Measurements from ENCODE around the gene SIDT2. TPM values are rescaled to one million over a fixed set of nuclear protein-coding genes. Genes with fewer than 3 reads are reported as not detected.

SIDT2 gene
- total and polyA plus RNA-seq, 2 donors (not counting 3 experiments of a cell fraction or from before 2014, with no cell fraction given) = 28.7 to 34.5 TPM

DNA sequence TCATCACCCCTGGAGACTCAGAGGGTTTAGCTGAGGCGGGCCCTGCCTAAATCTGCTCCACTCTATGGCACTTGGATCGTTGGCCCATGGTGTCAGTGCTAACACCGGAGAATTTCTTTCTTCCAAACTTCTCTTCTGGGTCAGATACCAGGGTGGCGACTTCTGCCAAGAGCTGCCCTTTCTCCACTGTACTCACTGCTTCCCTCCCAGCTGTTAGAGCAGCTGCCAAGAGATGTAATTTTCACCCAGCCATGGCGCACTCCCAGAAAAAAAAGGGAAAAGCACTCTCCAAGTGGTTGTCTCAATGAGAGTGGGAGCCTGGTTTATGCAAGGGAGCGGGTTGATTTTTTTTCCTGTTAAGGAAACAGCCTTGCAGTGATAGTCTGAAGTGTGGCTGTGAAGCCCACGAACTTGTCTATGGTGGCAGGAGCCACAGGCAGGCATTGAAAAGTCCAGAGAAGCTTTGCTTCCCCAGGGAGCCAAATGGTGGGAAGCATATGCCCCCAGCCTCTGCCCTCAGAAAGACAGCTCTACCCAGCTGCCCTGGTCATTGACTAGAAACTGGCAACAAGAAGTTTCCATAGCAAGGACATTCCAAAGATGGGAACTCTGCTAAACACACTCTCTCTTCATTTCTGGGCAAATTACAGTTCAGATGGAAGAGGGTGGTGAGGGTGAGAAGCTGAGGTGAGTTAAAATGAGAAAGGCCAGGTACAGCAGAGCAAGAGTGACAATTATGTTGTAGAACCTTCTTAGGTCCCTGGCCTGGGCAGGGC lies 42.6 kb downstream of the SIDT2 start:
- FAIRE-seq (no peak), DNase-seq (ENCODE audit: low read depth, low spot score) (no peak)
- Histone ChIP-seq H3K9ac (replicated peaks; ENCODE audit: extremely low read depth, insufficient read depth, low read length) (no peak overlapping the region), H2AFZ (ENCODE audit: low read depth, low read length) (no peak overlapping the region), H3K4me3 (replicated peaks in 1 of 3; ENCODE audit: insufficient read depth in 1 of 3, low read depth in 1 of 3, low read length in 3 of 3) (no peak overlapping the region), H3K36me3 (ENCODE audit: control insufficient read depth in 2 of 2, extremely low read depth in 1 of 2, insufficient read depth in 2 of 2, low read length in 2 of 2) (peaks cover 0 to 28% of the 10 kb centered on the region in 2 experiments), H3K27ac (ENCODE audit: insufficient read depth, low read depth, low read length) (no peak overlapping the region), H3K27me3 (ENCODE audit: control insufficient read depth in 2 of 2, insufficient read depth in 2 of 2, low read length in 2 of 2) (no peaks in the 10 kb centered on the region), H3K4me1 (ENCODE audit: control insufficient read depth, extremely low read depth, insufficient read depth, low read length) (peaks cover 11% of the 10 kb centered on the region), H3K9me3 (replicated peaks; ENCODE audit: control insufficient read depth, insufficient read depth, low read length) (no peaks in the 10 kb centered on the region), H4K20me1 (replicated peaks; ENCODE audit: control insufficient read depth, extremely low read depth, insufficient read depth, low read length) (no peaks in the 10 kb centered on the region), H3K4me2 (ENCODE audit: insufficient read depth, low read length) (no peak overlapping the region), H3K9me1 (replicated peaks; ENCODE audit: control insufficient read depth, extremely low read depth, insufficient read depth, low read length) (no peaks in the 10 kb centered on the region), H3K79me2 (ENCODE audit: control insufficient read depth, insufficient read depth, low read length) (no peaks in the 10 kb centered on the region)
- dilution Hi-C loops (cut with MboI; ENCODE audit: extremely low pct_ligation_motif_present, low sequenced_read_pairs) = no loop called here
- CTCF ChIA-PET = interaction anchor here (0.8 to 3.4 kb wide), 8 partner anchors 9 to 489 kb away, joined by 3 to 16 read pairs (median 3); partner anchors contain the start of genes APOA5, PCSK7, RNF214 and SIDT2
- intact Hi-C loops (cut with micrococcal nuclease) = no loop called here
- POLR2A ChIA-PET = no interaction called here
- BruUV-seq (replicated peaks) = no TSS peak
- TF ChIP-seq JUN (IDR thresholded peaks at IDR 0.05; ENCODE audit: borderline replicate concordance, insufficient read depth, insufficient read length, low read depth) (no peak), EZH2 (IDR thresholded peaks at IDR 0.05; ENCODE audit: borderline replicate concordance, low read depth, low read length, severe bottlenecking) (no peak), GATA2 (IDR thresholded peaks at IDR 0.05; ENCODE audit: insufficient read depth, insufficient read length, low read depth, low read length) (no peak), MYC (IDR thresholded peaks at IDR 0.05; ENCODE audit: low read depth, low read length) (no peak), POLR2AphosphoS5 (IDR thresholded peaks at IDR 0.05; ENCODE audit: insufficient read depth, low read depth, low read length) (no peak), FOS (IDR thresholded peaks at IDR 0.05; ENCODE audit: borderline replicate concordance, insufficient read depth, low read length) (no peak), POLR2A (IDR thresholded peaks at IDR 0.05; ENCODE audit: low read depth, low read length) (no peak)
- TF ChIP-seq, protein P1, sequence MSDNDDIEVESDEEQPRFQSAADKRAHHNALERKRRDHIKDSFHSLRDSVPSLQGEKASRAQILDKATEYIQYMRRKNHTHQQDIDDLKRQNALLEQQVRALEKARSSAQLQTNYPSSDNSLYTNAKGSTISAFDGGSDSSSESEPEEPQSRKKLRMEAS (IDR thresholded peaks at IDR 0.05; ENCODE audit: insufficient read depth, insufficient read length) = no peak
- TF ChIP-seq, protein P2, sequence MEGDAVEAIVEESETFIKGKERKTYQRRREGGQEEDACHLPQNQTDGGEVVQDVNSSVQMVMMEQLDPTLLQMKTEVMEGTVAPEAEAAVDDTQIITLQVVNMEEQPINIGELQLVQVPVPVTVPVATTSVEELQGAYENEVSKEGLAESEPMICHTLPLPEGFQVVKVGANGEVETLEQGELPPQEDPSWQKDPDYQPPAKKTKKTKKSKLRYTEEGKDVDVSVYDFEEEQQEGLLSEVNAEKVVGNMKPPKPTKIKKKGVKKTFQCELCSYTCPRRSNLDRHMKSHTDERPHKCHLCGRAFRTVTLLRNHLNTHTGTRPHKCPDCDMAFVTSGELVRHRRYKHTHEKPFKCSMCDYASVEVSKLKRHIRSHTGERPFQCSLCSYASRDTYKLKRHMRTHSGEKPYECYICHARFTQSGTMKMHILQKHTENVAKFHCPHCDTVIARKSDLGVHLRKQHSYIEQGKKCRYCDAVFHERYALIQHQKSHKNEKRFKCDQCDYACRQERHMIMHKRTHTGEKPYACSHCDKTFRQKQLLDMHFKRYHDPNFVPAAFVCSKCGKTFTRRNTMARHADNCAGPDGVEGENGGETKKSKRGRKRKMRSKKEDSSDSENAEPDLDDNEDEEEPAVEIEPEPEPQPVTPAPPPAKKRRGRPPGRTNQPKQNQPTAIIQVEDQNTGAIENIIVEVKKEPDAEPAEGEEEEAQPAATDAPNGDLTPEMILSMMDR (IDR thresholded peaks at IDR 0.05; ENCODE audit: extremely low read depth in 1 of 2, insufficient read depth in 1 of 2, low read depth in 1 of 2, low read length in 2 of 2) = no peak

All from endothelial cell of umbilical vein (primary cell).